GM19463 (cell line): ENCODE measurements around the gene PRLR.
A peak's percentile ranks its signal among the peaks of the same experiment; 100 is the strongest.
"Not testable (repeated sequence)": the region's sequence is repeated elsewhere in the genome, so short reads cannot be mapped to it uniquely, and the experiment has no call there.

Source experiments
- ATAC-seq: cut with Tn5 transposase; IDR thresholded peaks from one replicate; pipeline ENCODE4 v1.9.1; 2021; ENCODE audit warnings: mild to moderate bottlenecking, moderate library complexity; ENCODE audit not compliant: unreplicated experiment

PRLR gene

GRCh38 chr5:35045280-35045679 lies 185.0 kb downstream of the PRLR start:
- no peak for ATAC-seq

- ATAC-seq: no peak
Observed at GRCh38 chr5:35044649-35045048, 185.6 kb downstream of the PRLR start.

GRCh38 chr5:35042781-35043180 lies 187.5 kb downstream of the PRLR start:
- ATAC-seq: no peak

GRCh38 chr5:35041261-35041660 lies 189.0 kb downstream of the PRLR start:
- no peak for ATAC-seq

GRCh38 chr5:35038891-35039290 lies 191.4 kb downstream of the PRLR start:
- no peak for ATAC-seq

GRCh38 chr5:35036536-35036935 lies 193.8 kb downstream of the PRLR start:
- no peak for ATAC-seq

- not testable (repeated sequence) for ATAC-seq
Observed at GRCh38 chr5:35035929-35036328, 194.4 kb downstream of the PRLR start.

GRCh38 chr5:35035271-35035670 lies 195.0 kb downstream of the PRLR start:
- ATAC-seq: no peak

- ATAC-seq: no peak
Observed at GRCh38 chr5:35032356-35032755, 197.9 kb downstream of the PRLR start.

- no peak for ATAC-seq
Observed at GRCh38 chr5:35031276-35031675, 199.0 kb downstream of the PRLR start.

- no peak for ATAC-seq
Observed at GRCh38 chr5:35030426-35031100, 199.7 kb downstream of the PRLR start.

- ATAC-seq: no peak
Observed at GRCh38 chr5:35029333-35029732, 201.0 kb downstream of the PRLR start.

- no peak for ATAC-seq
Observed at GRCh38 chr5:35026941-35027340, 203.3 kb downstream of the PRLR start.

GRCh38 chr5:35026280-35026840 lies 203.9 kb downstream of the PRLR start:
- no peak for ATAC-seq

- ATAC-seq: no peak
Observed at GRCh38 chr5:35024911-35025510, 205.3 kb downstream of the PRLR start.

GRCh38 chr5:35023391-35024178 lies 206.7 kb downstream of the PRLR start:
- ATAC-seq: no peak

- peak; percentile 96 for ATAC-seq
Observed at GRCh38 chr5:35016174-35017051, 213.9 kb downstream of the PRLR start.

- ATAC-seq: no peak
Observed at GRCh38 chr5:35015063-35015462, 215.2 kb downstream of the PRLR start.

GRCh38 chr5:35012796-35013195 lies 217.5 kb downstream of the PRLR start:
- no peak for ATAC-seq

- ATAC-seq: no peak
Observed at GRCh38 chr5:35012365-35012764, 217.9 kb downstream of the PRLR start.

GRCh38 chr5:35010676-35011075 lies 219.6 kb downstream of the PRLR start:
- no peak for ATAC-seq
